Tibial artery (tissue), 4 donors: ENCODE data around the gene ZNF512B.

ENCODE experiments used
- DNase-seq, 2 donors: peaks; one replicate each; pipeline ENCODE4 v3.0.0-alpha.2; 2019
- H3K27ac ChIP-seq, 2 donors: fragments of 200-600 bp; sonication (generic) in 1 of 2; 1 replicate in 1 of 2; 2 replicates in 1 of 2; pipeline ENCODE4 v1.5.1; 2018 to 2019; ENCODE audit warnings: mild to moderate bottlenecking in 1 of 2
- H3K27me3 ChIP-seq, 2 donors: fragments of 200-600 bp; sonication (generic) in 1 of 2; one replicate each; pipeline versions ENCODE4 v1.5.1 to v1.6.0; 2016 to 2019
- H3K36me3 ChIP-seq, 3 donors: fragments of 200-600 bp; sonication (generic) in 2 of 3; one replicate each; pipeline ENCODE4 v1.5.1; 2016 to 2019; ENCODE audit warnings: mild to moderate bottlenecking in 2 of 3
- H3K4me1 ChIP-seq, 4 donors: fragments of 200-600 bp; sonication (generic) in 2 of 4; 1 replicate in 3 of 4; 2 replicates in 1 of 4; pipeline ENCODE4 v1.5.1; 2016 to 2019
- H3K4me3 ChIP-seq, 2 donors: fragments of 200-600 bp; sonication (generic) in 1 of 2; 1 replicate in 1 of 2; 2 replicates in 1 of 2; pipeline ENCODE4 v1.5.1; 2018 to 2019; ENCODE audit warnings: mild to moderate bottlenecking in 2 of 2
- H3K9me3 ChIP-seq, 3 donors: fragments of 200-600 bp; sonication (generic) in 1 of 3; one replicate each; pipeline ENCODE4 v1.5.1; 2016 to 2019
- CTCF ChIP-seq, 2 experiments: fragments of 200-600 bp in 1 of 2; fragments of 450-650 bp in 1 of 2; IDR thresholded peaks; one replicate each; pipeline ENCODE4 v1.5.1; 2017 to 2019; ENCODE audit warnings: antibody characterized with exemption in 2 of 2, mild to moderate bottlenecking in 1 of 2, moderate library complexity in 1 of 2
- intact Hi-C: fragments of 100-400 bp; cut with DNase I; formaldehyde crosslinking; loops from one replicate; pipeline ENCODE4 v1.15.0; 2023; ENCODE audit warnings: low total_unique reads

ZNF512B gene

DNA sequence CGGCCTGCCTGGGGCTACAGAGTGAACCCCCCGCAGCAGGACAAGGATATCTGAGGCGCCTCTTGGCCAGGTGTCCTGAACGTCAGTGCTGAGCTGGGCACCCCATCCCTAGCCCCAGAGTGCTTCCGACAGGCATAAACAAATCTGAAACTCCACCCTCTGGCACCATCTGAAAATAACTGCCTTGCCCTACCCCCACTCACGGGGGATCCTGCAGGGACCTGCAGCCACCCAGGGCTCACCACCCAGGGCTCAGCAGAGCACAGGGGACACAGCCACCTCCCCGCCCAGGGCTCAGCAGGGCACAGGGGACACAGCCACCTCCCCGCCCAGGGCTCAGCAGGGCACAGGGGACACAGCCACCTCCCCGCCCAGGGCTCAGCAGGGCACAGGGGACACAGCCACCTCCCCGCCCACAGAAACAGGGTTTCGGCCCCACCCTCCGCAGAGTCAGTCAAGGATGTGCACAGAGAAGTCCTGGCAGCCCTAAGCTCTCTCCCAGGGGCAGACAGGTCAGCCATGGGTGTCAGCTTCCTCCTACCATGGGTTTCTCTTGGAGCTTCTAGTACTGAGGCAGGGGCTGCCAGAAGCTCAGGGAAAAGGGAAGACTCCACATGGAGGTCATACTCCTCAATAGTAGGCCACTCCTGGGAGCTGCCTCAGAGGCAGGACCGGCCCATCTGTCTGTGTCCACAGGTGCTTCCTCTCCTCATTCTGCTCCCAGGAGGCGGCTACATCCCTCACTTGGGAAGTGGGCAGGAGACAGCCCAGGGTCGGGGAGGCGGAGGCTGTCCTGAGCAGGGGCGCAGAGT, 18.1 kb downstream of the ZNF512B start:
- peak overlapping the region; percentile 10 to 27 for H3K4me3 ChIP-seq
- H3K9me3 ChIP-seq = no peaks in the 10 kb centered on the region
- peak overlapping the region; percentile 68 to 75 for H3K27ac ChIP-seq
- H3K4me1 ChIP-seq = peaks cover 0 to 86% (median 73%) of the 10 kb centered on the region in 4 donors
- intact Hi-C loops = no loop called here
- no peak for TF ChIP-seq CTCF (IDR thresholded peaks at IDR 0.05)
- DNase-seq = no peak
- no peaks in the 10 kb centered on the region for H3K27me3 ChIP-seq
- H3K36me3 ChIP-seq = peaks cover 0 to under 1% (median 0%) of the 10 kb centered on the region in 3 donors

DNA sequence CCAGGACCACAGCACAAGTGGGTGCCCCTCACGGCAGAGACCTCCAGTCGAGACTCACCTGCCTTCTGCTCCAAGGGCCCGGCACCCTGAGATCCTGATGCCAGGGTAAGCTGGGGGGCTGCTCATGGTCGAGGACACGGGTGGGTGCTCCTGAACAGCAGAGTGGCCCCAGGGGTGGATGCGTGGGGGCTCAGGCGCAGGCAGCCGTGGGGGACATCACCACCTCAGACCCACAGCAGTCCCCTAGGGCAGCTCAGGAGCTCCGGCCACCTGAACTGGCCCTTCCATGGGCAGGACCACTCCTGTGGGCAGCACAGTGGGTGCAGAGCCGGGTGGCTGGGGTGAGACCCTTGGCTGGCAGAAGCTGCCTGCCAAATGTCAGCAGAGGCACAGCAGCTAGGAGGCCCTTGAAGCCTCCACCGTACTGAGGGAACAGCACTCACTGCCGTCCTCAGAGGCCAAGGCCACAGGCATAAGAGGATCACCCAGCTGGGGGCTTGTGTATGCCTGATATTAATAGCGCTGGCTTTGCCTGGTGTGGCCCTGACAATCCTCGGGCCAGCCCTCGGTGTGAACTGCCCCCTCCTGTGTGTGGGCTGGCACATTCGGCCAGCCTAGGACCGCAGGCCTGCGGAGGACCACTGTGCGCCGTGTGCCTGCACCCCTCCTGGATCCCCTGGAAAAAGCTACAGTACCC, 18.9 kb downstream of the ZNF512B start:
- peaks cover 0 to 86% (median 73%) of the 10 kb centered on the region in 4 donors for H3K4me1 ChIP-seq
- H3K9me3 ChIP-seq = no peaks in the 10 kb centered on the region
- H3K27ac ChIP-seq = peak overlapping the region; percentile 68 to 75
- DNase-seq = no peak
- intact Hi-C loops = no loop called here
- no peak for TF ChIP-seq CTCF (IDR thresholded peaks at IDR 0.05)
- H3K4me3 ChIP-seq = peak overlapping the region; percentile 10 to 27
- H3K36me3 ChIP-seq = peaks cover 1 to 8% (median 6%) of the 10 kb centered on the region in 3 donors
- no peaks in the 10 kb centered on the region for H3K27me3 ChIP-seq

DNA sequence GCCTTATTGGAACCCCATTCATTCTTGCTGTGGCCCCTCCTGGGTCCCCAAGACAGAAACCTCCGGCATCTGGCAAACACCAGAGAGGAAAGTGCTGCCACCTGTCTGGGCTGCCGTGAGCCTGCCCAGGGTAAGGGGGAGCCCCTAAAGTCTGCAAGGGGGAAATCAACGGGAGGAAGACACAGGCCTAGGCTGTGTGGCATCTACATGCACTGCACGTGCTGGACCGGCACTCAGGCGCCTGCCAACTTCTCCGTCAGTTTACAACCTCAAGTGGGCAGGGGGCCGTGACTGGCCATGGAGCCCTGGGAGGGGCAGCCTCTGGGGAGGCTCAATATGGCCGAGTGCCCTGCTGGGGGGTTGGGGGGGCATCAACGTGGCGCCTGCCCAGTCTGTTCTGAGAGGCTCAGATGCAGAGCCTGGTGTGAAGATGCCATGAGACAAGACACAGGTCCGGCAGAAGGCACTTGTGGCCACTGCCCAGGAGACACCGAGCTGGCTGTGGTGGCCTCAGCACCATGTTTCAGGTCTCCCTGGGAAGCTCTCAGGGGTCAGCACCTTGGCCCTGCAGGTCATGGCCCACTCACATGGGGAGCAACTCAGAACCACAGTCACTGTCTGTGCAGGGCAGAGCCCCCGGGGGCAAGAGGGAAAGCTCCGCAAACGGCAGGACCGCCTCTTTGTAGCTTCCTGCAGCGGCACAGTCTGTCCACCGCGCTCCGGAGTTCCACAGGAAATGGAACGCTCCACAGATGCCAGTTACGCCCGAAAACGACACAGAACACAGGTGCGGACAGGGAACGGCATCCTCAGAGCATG, 21.9 kb downstream of the ZNF512B start:
- Histone ChIP-seq H3K36me3 (peaks cover 28 to 38% (median 36%) of the 10 kb centered on the region in 3 donors), H3K4me3 (no peak overlapping the region), H3K27me3 (no peaks in the 10 kb centered on the region), H3K27ac (peak overlapping the region; percentile 68 to 75), H3K9me3 (no peaks in the 10 kb centered on the region), H3K4me1 (peaks cover 0 to 65% (median 51%) of the 10 kb centered on the region in 4 donors)
- intact Hi-C loops = no loop called here
- peak in 1 of 2 donors; percentile 72 for DNase-seq
- no peak for TF ChIP-seq CTCF (IDR thresholded peaks at IDR 0.05)

- Histone ChIP-seq H3K27ac (peak overlapping the region in 1 of 2 donors; percentile 68), H3K4me3 (no peak overlapping the region), H3K27me3 (no peaks in the 10 kb centered on the region), H3K36me3 (peaks cover 28 to 41% (median 40%) of the 10 kb centered on the region in 3 donors), H3K4me1 (peaks cover 0 to 58% (median 46%) of the 10 kb centered on the region in 4 donors), H3K9me3 (no peaks in the 10 kb centered on the region)
- no peak for DNase-seq
- TF ChIP-seq CTCF (IDR thresholded peaks at IDR 0.05) = no peak
- intact Hi-C loops = no loop called here
Observed at GRCh38 chr20:63946986-63947637, 22.6 kb downstream of the ZNF512B start.
